Esophagus squamous epithelium (tissue), 5 donors: ENCODE measurements around the gene HES1. TPM values are rescaled to one million over a fixed set of nuclear protein-coding genes. Genes with fewer than 3 reads are reported as not detected.

Source experiments
- DNase-seq: peaks from one replicate; lab custom pipeline; 2025; lab: John Stamatoyannopoulos, UW
- H3K27ac ChIP-seq, 4 donors: fragments of 200-600 bp; sonication (generic); one replicate each; pipeline ENCODE4 v1.5.1; 2016 to 2019; ENCODE audit warnings: mild to moderate bottlenecking in 1 of 4
- H3K27me3 ChIP-seq, 4 donors: fragments of 200-600 bp; sonication (generic); 1 replicate in 3 of 4; 2 replicates in 1 of 4; pipeline versions ENCODE4 v1.5.1 to v1.6.0; 2017 to 2021; ENCODE audit warnings: antibody characterized with exemption in 1 of 4
- H3K36me3 ChIP-seq, 3 donors: fragments of 200-600 bp; sonication (generic); one replicate each; pipeline ENCODE4 v1.5.1; 2016 to 2019
- H3K4me1 ChIP-seq, 3 donors: fragments of 200-600 bp; sonication (generic); one replicate each; pipeline ENCODE4 v1.5.1; 2017 to 2019
- H3K4me3 ChIP-seq, 4 donors: fragments of 200-600 bp; sonication (generic); 1 replicate in 3 of 4; 2 replicates in 1 of 4; pipeline ENCODE4 v1.5.1; 2016 to 2019; ENCODE audit warnings: mild to moderate bottlenecking in 2 of 4, moderate library complexity in 1 of 4
- H3K9me3 ChIP-seq, 3 donors: fragments of 200-600 bp; sonication (generic); one replicate each; pipeline ENCODE4 v1.5.1; 2016 to 2019
- POLR2A ChIP-seq, 4 donors: fragments of 450-650 bp; IDR thresholded peaks; one replicate each; pipeline ENCODE4 v1.6.1; 2017; ENCODE audit warnings: antibody characterized with exemption in 4 of 4, mild to moderate bottlenecking in 4 of 4, moderate library complexity in 3 of 4
- WGBS, 2 donors: methylation state at CpG; one replicate each; pipeline ENCODE4 v1.1.5; 2018; 5-methylcytosine and 5-hydroxymethylcytosine counted together
- intact Hi-C: fragments of 100-400 bp; cut with DNase I; formaldehyde crosslinking; loops from one replicate; pipeline ENCODE4 v1.15.0; 2022
- total RNA-seq, 4 donors: library from RNA; depleted of rRNA; stranded (reverse); fragments of >200 nt; gene quantifications; one replicate each; pipeline ENCODE4 v1.1.0, GENCODE V29; 2016
- TF ChIP-seq, protein P1 (sequence below), 6 experiments: fragments of 450-650 bp in 4 of 6; fragments of 200-600 bp in 2 of 6; sonication (generic) in 2 of 6; IDR thresholded peaks; one replicate each; pipeline ENCODE4 v1.5.1; 2016 to 2019; ENCODE audit warnings: antibody characterized with exemption in 6 of 6, mild to moderate bottlenecking in 4 of 6, moderate library complexity in 4 of 6
- donor health status: DM: yes; HTN: yes; CAD: no.

The HES1 gene
- total RNA-seq, 4 donors from 2014 or later = 38.6 to 92.1 (median 75.4) TPM

DNA sequence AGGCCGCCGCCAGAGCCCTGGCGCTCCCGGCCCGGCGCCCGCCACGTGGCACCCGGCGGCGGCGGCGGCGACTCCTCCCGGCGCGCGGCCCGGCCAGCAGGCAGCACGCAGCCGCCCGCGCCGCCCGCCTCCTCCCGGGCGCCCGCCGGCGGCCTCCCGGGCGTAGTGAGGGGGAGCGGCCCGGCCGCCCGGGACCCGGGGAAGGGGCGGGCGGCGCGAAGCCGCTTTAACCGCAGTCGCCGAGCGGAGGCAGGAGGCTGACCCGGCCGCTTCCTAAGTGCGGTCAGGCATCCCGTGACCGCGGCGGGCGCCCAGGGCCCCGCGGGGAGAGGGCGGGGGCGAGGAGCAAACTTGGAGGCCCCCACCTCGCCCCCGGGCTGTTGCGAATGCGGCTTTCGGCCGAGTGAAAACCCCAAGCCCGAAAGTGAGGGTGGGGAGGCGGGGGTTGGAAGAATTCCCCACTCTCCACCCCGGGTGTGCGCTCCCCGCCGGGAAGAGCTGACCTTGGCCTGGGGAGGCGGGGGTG, 1.7 kb upstream of the HES1 start:
- peaks cover 0 to 8% (median 0%) of the 10 kb centered on the region in 3 donors for H3K36me3 ChIP-seq
- peak overlapping the region; percentile 93 to 98 (median 96) for H3K27ac ChIP-seq
- no peak for DNase-seq
- H3K9me3 ChIP-seq = no peaks in the 10 kb centered on the region
- peak overlapping the region; percentile 53 to 88 (median 70) for H3K4me3 ChIP-seq
- 0% methylated on average over 2 to 4 of the region's 71 CpGs for WGBS, 2 donors
- H3K4me1 ChIP-seq = peaks cover 16 to 96% (median 45%) of the 10 kb centered on the region in 3 donors
- TF ChIP-seq, protein P1, sequence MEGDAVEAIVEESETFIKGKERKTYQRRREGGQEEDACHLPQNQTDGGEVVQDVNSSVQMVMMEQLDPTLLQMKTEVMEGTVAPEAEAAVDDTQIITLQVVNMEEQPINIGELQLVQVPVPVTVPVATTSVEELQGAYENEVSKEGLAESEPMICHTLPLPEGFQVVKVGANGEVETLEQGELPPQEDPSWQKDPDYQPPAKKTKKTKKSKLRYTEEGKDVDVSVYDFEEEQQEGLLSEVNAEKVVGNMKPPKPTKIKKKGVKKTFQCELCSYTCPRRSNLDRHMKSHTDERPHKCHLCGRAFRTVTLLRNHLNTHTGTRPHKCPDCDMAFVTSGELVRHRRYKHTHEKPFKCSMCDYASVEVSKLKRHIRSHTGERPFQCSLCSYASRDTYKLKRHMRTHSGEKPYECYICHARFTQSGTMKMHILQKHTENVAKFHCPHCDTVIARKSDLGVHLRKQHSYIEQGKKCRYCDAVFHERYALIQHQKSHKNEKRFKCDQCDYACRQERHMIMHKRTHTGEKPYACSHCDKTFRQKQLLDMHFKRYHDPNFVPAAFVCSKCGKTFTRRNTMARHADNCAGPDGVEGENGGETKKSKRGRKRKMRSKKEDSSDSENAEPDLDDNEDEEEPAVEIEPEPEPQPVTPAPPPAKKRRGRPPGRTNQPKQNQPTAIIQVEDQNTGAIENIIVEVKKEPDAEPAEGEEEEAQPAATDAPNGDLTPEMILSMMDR (IDR thresholded peaks at IDR 0.05) = no peak
- no peak for TF ChIP-seq POLR2A (IDR thresholded peaks at IDR 0.05)
- intact Hi-C loops = loop anchor here (10.0 kb wide), 1 partner anchor 349 kb away; no protein-coding TSS in a partner anchor
- H3K27me3 ChIP-seq = peaks cover 0 to 11% (median 0%) of the 10 kb centered on the region in 4 donors

DNA sequence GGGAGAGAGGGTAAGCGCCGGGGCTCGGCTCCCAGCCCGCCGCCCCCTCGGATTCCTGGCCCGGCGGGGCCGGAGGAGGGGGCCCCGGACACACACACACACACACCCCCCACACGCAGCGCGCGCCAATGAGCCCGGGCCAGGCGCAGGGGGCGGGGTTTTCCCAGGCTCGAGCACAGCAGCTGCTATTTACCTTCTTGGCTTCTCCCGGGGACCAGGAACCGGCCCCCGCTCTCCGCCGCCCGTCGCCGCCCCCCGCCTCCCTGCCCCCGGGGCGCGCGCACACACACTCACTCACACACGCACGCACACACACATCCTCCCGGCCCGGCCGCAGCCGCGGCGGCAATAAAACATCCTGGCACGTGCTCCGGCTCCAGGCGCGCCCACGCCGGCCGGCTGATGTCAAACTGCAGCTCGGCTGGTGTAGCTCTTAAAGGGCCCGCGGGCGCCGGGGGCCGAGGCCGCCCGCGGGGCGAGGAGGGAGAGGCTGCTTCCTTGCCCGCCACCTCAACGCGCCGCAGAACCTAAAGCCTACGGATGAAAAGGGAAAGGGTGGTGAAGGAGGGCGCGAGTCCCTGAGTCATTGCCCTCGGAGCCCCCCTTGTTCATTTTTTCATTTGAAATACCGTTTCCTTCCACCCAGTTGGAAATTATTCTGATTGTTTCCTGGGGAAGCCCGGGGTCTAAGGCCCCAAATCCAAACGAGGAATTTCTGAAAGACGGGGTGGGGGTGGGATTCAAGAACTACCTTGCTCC, 1.0 kb upstream of the HES1 start:
- peak; percentile 59 for DNase-seq
- Histone ChIP-seq H3K4me1 (peaks cover 22 to 96% (median 46%) of the 10 kb centered on the region in 3 donors), H3K36me3 (peaks cover 0 to 8% (median 0%) of the 10 kb centered on the region in 3 donors), H3K27me3 (peaks cover 0 to 4% (median 0%) of the 10 kb centered on the region in 4 donors), H3K27ac (peak overlapping the region; percentile 93 to 98 (median 96)), H3K4me3 (peak overlapping the region; percentile 53 to 88 (median 70)), H3K9me3 (no peaks in the 10 kb centered on the region)
- intact Hi-C loops = loop anchor here (5.0 to 10.0 kb wide), 2 partner anchors 182 to 350 kb away; no protein-coding TSS in a partner anchor
- WGBS, 2 donors = 0 to 2% methylated on average over 13 to 18 of the region's 68 CpGs
- peak in 3 of 4 donors; percentile 45 to 66 (median 47) for TF ChIP-seq POLR2A (IDR thresholded peaks at IDR 0.05)
- TF ChIP-seq, protein P1 (IDR thresholded peaks at IDR 0.05) = peak in 1 of 6 experiments; percentile 16

DNA sequence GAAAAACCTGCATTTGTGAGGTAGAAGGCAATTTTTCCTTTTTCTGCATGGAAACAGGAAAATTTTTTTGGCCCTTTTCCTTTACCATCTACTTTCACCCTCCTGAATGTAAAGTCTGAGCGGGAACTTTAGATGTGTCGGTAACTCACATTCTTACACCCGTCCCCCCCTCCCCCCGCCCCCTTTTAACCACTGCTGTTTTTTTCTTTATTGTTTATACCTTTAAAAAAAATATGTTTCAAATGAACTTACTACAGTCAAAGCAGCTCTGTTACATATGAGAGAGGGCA, 487 bp upstream of the HES1 start:
- peaks cover 26 to 96% (median 46%) of the 10 kb centered on the region in 3 donors for H3K4me1 ChIP-seq
- peaks cover 0 to 8% (median 0%) of the 10 kb centered on the region in 3 donors for H3K36me3 ChIP-seq
- intact Hi-C loops = loop anchor here (5.0 to 10.0 kb wide), 2 partner anchors 182 to 351 kb away; no protein-coding TSS in a partner anchor
- no peak for TF ChIP-seq POLR2A (IDR thresholded peaks at IDR 0.05)
- TF ChIP-seq, protein P1 (IDR thresholded peaks at IDR 0.05) = no peak
- peak overlapping the region; percentile 93 to 98 (median 96) for H3K27ac ChIP-seq
- H3K4me3 ChIP-seq = peak overlapping the region; percentile 53 to 88 (median 70)
- H3K27me3 ChIP-seq = no peaks in the 10 kb centered on the region
- 0 to 2% methylated on average over 4 of the region's 4 CpGs for WGBS, 2 donors
- DNase-seq = no peak
- no peaks in the 10 kb centered on the region for H3K9me3 ChIP-seq

- no peaks in the 10 kb centered on the region for H3K27me3 ChIP-seq
- peak overlapping the region; percentile 94 to 98 (median 96) for H3K27ac ChIP-seq
- no peaks in the 10 kb centered on the region for H3K9me3 ChIP-seq
- H3K36me3 ChIP-seq = peaks cover 0 to 8% (median 0%) of the 10 kb centered on the region in 3 donors
- 0% methylated on average over 10 to 12 of the region's 17 CpGs for WGBS, 2 donors
- no peak for DNase-seq
- intact Hi-C loops = loop anchor here (5.0 to 10.0 kb wide), 2 partner anchors 181 to 352 kb away; no protein-coding TSS in a partner anchor
- H3K4me3 ChIP-seq = peak overlapping the region; percentile 53 to 88 (median 70)
- TF ChIP-seq, protein P1 (IDR thresholded peaks at IDR 0.05) = no peak
- TF ChIP-seq POLR2A (IDR thresholded peaks at IDR 0.05) = no peak
- peaks cover 29 to 92% (median 45%) of the 10 kb centered on the region in 3 donors for H3K4me1 ChIP-seq
These were observed 615 bp downstream of the HES1 start for GRCh38 chr3:194136519-194137007.
